LNCaP clone FGC (cell line): ENCODE measurements around the gene ELP6.
"Not testable (repeated sequence)": the region's sequence is repeated elsewhere in the genome, so short reads cannot be mapped to it uniquely, and the experiment has no call there.

ENCODE experiments used
- DNase-seq: peaks from one replicate; pipeline ENCODE4 v3.0.0-alpha.2; 2011; ENCODE audit warnings: low read depth
- H3K4me3 ChIP-seq: 2 replicates; pipeline ENCODE4 v1.5.1; 2011; ENCODE audit warnings: mild to moderate bottlenecking, low read depth, low read length, control low read depth
- CTCF ChIP-seq: IDR thresholded peaks from 2 replicates; pipeline ENCODE4 v1.5.1; 2012; ENCODE audit warnings: mild to moderate bottlenecking; ENCODE audit not compliant: control insufficient read depth, insufficient read depth; ENCODE audit errors: extremely low read depth

ELP6 gene

GRCh38 chr3:47473391-47473790 is 40.1 kb downstream of the ELP6 start:
- DNase-seq = peak; percentile 45
- no peak overlapping the region for H3K4me3 ChIP-seq
- TF ChIP-seq CTCF = no peak

DNA sequence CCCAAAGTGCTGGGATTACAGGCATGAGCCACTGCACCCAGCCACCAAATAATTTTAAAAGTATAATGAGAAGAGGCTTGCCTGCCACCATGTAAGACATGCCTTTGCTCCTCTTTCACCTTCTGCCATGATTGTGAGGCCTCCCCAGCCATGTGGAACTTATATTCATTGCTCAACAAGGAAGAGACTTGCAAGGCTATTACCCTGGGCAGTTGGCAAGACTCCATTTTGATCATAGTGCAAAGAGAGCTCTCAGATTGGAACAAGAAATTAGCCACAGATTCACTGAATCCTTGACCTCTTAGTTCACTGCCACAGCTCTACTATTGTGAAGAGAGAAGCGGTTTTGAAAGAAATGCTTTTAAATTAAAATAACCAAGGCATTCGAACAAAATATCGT is 43.9 kb downstream of the ELP6 start:
- no peak for TF ChIP-seq CTCF
- no peak overlapping the region for H3K4me3 ChIP-seq
- DNase-seq = no peak

- H3K4me3 ChIP-seq, DNase-seq: not testable (repeated sequence)
These were observed 45.2 kb downstream of the ELP6 start for GRCh38 chr3:47468315-47468714.

DNA sequence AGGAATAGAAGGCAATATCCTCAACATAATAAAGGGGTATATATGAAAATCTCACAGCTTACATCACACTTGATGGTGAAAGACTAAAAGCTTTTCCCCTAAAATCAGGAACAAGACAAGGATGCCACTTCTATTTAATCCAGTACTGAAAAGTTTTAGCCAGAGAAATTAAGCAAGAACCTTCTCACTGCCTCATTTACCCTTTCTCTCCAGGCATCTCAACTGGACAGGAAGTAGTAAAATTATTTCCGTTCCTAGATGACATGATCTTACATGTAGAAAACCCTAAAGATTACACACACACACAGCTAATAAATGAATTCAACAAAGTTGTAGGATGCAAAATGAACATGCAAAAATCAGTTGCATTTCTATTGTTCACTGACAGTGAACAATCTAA is 48.9 kb downstream of the ELP6 start:
- TF ChIP-seq CTCF = no peak
- H3K4me3 ChIP-seq = no peak overlapping the region
- no peak for DNase-seq

GRCh38 chr3:47459534-47460085 is 53.9 kb downstream of the ELP6 start:
- not testable (repeated sequence) for H3K4me3 ChIP-seq, DNase-seq

GRCh38 chr3:47456984-47457383 is 56.5 kb downstream of the ELP6 start:
- no peak for DNase-seq
- no peak for TF ChIP-seq CTCF
- no peak overlapping the region for H3K4me3 ChIP-seq

- TF ChIP-seq CTCF = no peak
- DNase-seq = no peak
- H3K4me3 ChIP-seq = no peak overlapping the region
These were observed 57.6 kb downstream of the ELP6 start for GRCh38 chr3:47455806-47456452.

DNA sequence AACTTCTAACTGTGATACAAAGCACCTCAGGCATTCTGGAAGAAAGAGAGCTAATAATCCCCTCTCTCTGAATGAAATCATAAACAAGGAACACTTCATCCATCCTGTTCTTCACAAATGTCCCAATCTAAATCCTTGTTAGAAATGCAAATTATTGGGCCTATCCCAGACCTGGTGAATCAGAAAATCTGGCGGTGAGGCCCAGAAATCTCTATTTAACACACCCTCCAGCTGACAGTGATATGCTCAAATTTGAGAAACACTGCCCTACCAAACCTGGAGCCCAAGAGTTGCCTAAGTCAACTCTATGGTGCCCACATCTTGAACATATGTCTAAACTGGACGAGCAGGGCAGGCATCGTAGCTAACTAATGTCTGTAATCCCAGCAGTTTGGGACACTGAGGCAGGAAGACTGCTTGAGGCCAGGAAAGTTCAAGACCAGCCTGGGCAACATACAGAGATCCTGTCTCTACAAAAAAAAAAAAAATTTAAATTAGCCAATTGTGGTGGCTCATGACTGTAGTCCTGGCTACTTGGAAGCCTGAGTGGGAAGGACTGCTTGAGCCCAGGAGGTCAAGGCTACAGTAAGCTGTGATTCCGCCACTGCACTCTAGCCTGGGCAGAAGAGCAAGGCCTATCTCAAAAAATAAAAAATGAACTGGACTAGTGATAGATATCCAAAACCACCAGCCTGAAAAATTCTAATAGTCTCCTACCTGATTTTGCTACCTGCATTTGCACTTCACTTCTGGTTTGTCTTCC is 60.9 kb downstream of the ELP6 start:
- no peak for DNase-seq
- H3K4me3 ChIP-seq = no peak overlapping the region
- TF ChIP-seq CTCF = no peak
